Body of pancreas (tissue), 4 donors: ENCODE measurements around the gene SIPA1L2. TPM values are rescaled to one million over a fixed set of nuclear protein-coding genes. Genes with fewer than 3 reads are reported as not detected.

ENCODE experiments used
- ATAC-seq: fragments of 150-250 bp; one replicate; pipeline ENCODE4 v1.9.1; 2016
- DNase-seq, 4 donors: peaks; one replicate each; pipeline ENCODE4 v3.0.0-alpha.2; 2019
- H3K27ac ChIP-seq, 4 donors: fragments of 200-600 bp; sonication (generic); 1 replicate in 3 of 4; 2 replicates in 1 of 4; pipeline versions ENCODE4 v1.5.1 to v1.6.1; 2016 to 2019; ENCODE audit warnings: mild to moderate bottlenecking in 1 of 4, mixed read lengths in 1 of 4, moderate library complexity in 1 of 4
- H3K27me3 ChIP-seq, 2 donors: fragments of 200-600 bp; sonication (generic); one replicate each; pipeline ENCODE4 v1.6.0; 2016; ENCODE audit warnings: mild to moderate bottlenecking in 1 of 2
- H3K36me3 ChIP-seq, 2 donors: fragments of 200-600 bp; sonication (generic); replicated peaks in 1 of 2; 2 replicates each; pipeline ENCODE4 v1.5.1; 2016; ENCODE audit warnings: low read depth in 2 of 2; ENCODE audit not compliant: insufficient read depth in 1 of 2
- H3K4me1 ChIP-seq: fragments of 200-600 bp; sonication (generic); one replicate; pipeline ENCODE4 v1.6.0; 2016
- H3K4me3 ChIP-seq, 2 donors: fragments of 200-600 bp; sonication (generic); 1 replicate in 1 of 2; 2 replicates in 1 of 2; pipeline ENCODE4 v1.5.1; 2016 to 2019
- H3K9me3 ChIP-seq, 3 donors: fragments of 200-600 bp; sonication (generic); 1 replicate in 2 of 3; 2 replicates in 1 of 3; pipeline ENCODE4 v1.5.1; 2016
- POLR2A ChIP-seq, 3 donors: fragments of 450-650 bp; IDR thresholded peaks; one replicate each; pipeline ENCODE4 v1.6.1; 2016; ENCODE audit warnings: antibody characterized with exemption in 3 of 3, mild to moderate bottlenecking in 2 of 3
- WGBS, 2 donors: methylation state at CpG; one replicate each; pipeline ENCODE4 v1.1.5; 2017; 5-methylcytosine and 5-hydroxymethylcytosine counted together
- intact Hi-C: fragments of 100-400 bp; cut with DNase I; formaldehyde crosslinking; loops from one replicate; pipeline ENCODE4 v1.15.1; 2023
- total RNA-seq, 2 donors: library from RNA; depleted of rRNA; stranded (reverse); fragments of >200 nt; gene quantifications; one replicate each; pipeline ENCODE4 v1.1.0, GENCODE V29; 2016
- TF ChIP-seq, protein P1 (sequence below), 7 experiments: fragments of 450-650 bp in 4 of 7; fragments of 200-600 bp in 3 of 7; sonication (generic) in 3 of 7; IDR thresholded peaks; one replicate each; pipeline ENCODE4 v1.5.1; 2016 to 2019; ENCODE audit warnings: antibody characterized with exemption in 7 of 7

SIPA1L2 gene
- total RNA-seq, 2 donors from 2014 or later = 5.6 to 8.6 TPM

DNA sequence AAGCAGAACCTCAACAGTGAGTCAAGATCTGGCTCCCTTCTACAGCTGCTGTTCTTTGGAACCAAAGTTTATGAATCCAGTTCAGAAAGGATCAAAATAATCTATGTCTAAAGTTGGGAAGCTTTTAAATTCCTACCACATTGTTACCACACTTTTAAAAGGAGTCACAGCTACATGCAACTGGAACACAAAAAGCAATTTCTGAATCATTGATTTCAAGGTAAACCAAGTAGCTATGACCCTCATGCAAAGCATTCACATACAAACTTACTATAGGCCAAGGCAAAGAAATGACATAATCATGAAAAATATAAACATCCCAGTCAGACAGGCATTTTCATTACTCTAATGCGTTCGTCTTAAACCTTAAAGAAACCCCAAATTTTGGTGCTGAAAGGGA lies 3.5 kb downstream of the SIPA1L2 start:
- ATAC-seq = no peak
- TF ChIP-seq, protein P1, sequence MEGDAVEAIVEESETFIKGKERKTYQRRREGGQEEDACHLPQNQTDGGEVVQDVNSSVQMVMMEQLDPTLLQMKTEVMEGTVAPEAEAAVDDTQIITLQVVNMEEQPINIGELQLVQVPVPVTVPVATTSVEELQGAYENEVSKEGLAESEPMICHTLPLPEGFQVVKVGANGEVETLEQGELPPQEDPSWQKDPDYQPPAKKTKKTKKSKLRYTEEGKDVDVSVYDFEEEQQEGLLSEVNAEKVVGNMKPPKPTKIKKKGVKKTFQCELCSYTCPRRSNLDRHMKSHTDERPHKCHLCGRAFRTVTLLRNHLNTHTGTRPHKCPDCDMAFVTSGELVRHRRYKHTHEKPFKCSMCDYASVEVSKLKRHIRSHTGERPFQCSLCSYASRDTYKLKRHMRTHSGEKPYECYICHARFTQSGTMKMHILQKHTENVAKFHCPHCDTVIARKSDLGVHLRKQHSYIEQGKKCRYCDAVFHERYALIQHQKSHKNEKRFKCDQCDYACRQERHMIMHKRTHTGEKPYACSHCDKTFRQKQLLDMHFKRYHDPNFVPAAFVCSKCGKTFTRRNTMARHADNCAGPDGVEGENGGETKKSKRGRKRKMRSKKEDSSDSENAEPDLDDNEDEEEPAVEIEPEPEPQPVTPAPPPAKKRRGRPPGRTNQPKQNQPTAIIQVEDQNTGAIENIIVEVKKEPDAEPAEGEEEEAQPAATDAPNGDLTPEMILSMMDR (IDR thresholded peaks at IDR 0.05) = no peak
- TF ChIP-seq POLR2A (IDR thresholded peaks at IDR 0.05) = no peak
- H3K4me3 ChIP-seq = no peak overlapping the region
- no peak for DNase-seq
- H3K9me3 ChIP-seq = no peaks in the 10 kb centered on the region
- H3K27ac ChIP-seq = no peak overlapping the region
- H3K4me1 ChIP-seq = peaks cover 18% of the 10 kb centered on the region
- no peaks in the 10 kb centered on the region for H3K27me3 ChIP-seq
- intact Hi-C loops = no loop called here
- H3K36me3 ChIP-seq = no peaks in the 10 kb centered on the region
- 68 to 72% methylated on average over 2 of the region's 2 CpGs for WGBS, 2 donors

DNA sequence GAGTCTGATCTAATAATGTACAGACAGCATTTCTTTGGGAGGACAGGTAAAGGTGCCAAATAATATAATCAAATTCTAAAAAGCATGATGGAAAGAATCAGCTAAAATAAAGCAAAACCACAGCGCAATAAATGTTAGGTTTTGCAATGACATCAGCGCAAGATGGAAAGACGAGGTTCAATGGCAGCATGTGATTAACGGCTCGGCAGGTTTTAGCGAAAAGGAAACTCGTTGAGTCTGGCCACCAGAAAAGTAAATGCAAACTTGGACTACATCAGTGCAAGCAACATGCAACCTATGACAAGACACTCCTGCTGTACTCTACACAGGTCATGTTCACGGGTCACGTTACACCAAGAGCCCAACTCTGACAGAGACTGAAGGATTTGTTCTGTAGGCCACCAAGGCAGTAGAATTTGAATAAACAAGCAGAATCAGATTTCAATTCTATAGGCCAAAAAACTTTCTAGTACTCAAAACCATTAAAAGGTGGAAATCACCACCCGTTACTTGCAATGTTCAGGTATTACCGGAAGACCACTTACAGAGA lies 4.5 kb downstream of the SIPA1L2 start:
- TF ChIP-seq POLR2A (IDR thresholded peaks at IDR 0.05) = no peak
- TF ChIP-seq, protein P1 (IDR thresholded peaks at IDR 0.05) = no peak
- ATAC-seq = no peak
- WGBS, 2 donors = 92 to 93% methylated on average over 11 of the region's 11 CpGs
- intact Hi-C loops = no loop called here
- no peak overlapping the region for H3K4me3 ChIP-seq
- H3K4me1 ChIP-seq = peaks cover 16% of the 10 kb centered on the region
- H3K27ac ChIP-seq = no peak overlapping the region
- H3K9me3 ChIP-seq = no peaks in the 10 kb centered on the region
- DNase-seq = no peak
- no peaks in the 10 kb centered on the region for H3K27me3 ChIP-seq
- H3K36me3 ChIP-seq = no peaks in the 10 kb centered on the region

DNA sequence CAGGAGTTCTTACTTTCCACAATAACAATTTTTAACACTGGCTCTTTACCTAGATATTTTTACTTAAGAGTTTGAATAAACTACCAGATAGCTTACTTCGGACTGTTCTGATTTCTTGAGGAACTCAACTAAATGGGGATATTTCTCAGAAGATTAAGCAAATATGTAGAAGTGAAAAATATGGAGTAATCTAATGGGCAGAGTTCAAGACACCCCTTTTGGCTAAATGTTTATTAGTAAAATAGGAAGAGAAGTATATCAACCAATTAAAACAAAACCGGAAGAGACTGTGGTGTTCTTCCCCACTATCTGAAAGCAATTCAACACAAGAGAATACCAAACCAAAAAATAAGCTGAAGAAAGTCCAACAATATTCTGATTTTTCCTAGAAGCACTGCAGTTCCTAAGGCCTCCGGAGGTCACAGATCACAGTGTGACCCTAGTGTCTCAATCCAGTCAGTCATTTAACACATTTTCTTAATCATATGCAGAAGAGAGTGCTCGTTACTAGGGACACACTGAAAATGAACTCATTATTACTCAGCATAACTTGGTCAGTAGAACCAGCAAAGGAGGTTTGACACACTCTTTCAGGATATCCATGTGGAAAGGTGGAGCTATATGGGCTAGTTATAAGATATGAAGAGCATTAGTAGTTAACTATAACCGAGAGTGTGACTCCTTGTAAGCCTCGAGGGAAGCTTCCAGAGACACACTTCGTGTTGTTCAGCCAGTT lies 5.2 kb downstream of the SIPA1L2 start:
- intact Hi-C loops = no loop called here
- Histone ChIP-seq H3K4me3 (no peak overlapping the region), H3K27me3 (no peaks in the 10 kb centered on the region), H3K4me1 (peaks cover 20% of the 10 kb centered on the region), H3K9me3 (no peaks in the 10 kb centered on the region), H3K36me3 (no peaks in the 10 kb centered on the region), H3K27ac (no peak overlapping the region)
- DNase-seq (no peak), ATAC-seq (no peak)
- TF ChIP-seq, protein P1 (IDR thresholded peaks at IDR 0.05) = no peak
- no peak for TF ChIP-seq POLR2A (IDR thresholded peaks at IDR 0.05)
- WGBS, 2 donors = 68 to 70% methylated on average over 7 of the region's 7 CpGs

DNA sequence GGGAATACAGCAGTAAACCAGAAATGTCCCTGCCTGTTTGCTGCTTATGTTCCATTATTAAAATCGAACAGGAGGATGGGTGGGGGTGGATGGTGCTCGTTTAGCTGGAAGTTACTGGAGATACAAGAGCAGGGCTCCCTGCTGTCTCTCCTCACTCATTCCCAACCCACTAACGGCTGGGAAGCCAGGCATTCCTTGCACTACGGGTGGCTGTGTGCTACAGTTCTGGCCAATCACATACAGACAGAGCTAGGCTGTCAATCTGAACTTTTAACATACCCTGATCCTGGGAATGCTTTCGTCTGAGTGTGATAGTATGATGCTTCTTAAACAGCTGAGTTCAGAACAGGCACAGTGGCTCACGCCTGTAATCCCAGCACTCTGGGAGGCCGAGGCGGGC lies 7.0 kb downstream of the SIPA1L2 start:
- intact Hi-C loops = no loop called here
- Histone ChIP-seq H3K9me3 (no peaks in the 10 kb centered on the region), H3K27me3 (no peaks in the 10 kb centered on the region), H3K27ac (no peak overlapping the region), H3K4me3 (no peak overlapping the region), H3K36me3 (no peaks in the 10 kb centered on the region), H3K4me1 (peaks cover 11% of the 10 kb centered on the region)
- no peak for DNase-seq
- ATAC-seq = no peak
- TF ChIP-seq POLR2A (IDR thresholded peaks at IDR 0.05) = no peak
- TF ChIP-seq, protein P1 (IDR thresholded peaks at IDR 0.05) = no peak
- WGBS, 2 donors = 75 to 79% methylated on average over 8 of the region's 8 CpGs

DNA sequence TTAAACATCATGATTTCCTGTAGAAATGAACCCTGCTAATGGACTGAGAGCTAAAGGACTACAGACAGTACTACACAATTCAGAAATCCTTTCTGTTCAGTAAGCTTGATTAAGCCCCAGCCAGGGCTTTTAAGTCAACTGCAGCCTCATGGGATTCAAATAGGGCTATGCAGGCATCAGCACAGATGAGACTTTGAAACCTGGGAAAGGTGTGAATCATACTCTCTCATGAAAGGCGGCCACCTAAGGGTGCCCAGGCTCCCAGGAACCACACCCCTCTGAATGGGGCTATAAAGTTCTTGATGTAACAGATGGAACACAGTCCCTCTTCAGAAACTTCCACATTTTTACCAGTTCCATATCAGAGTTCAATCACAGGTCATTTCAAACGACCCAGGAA lies 7.6 kb downstream of the SIPA1L2 start:
- WGBS, 2 donors = 27 to 35% methylated on average over 2 of the region's 2 CpGs
- ATAC-seq (no peak), DNase-seq (no peak)
- Histone ChIP-seq H3K36me3 (no peaks in the 10 kb centered on the region), H3K27ac (no peak overlapping the region), H3K4me1 (peaks cover 11% of the 10 kb centered on the region), H3K9me3 (no peaks in the 10 kb centered on the region), H3K4me3 (no peak overlapping the region), H3K27me3 (no peaks in the 10 kb centered on the region)
- TF ChIP-seq, protein P1 (IDR thresholded peaks at IDR 0.05) = no peak
- no peak for TF ChIP-seq POLR2A (IDR thresholded peaks at IDR 0.05)
- intact Hi-C loops = no loop called here
